Smooth muscle cell (in vitro differentiated cells): ENCODE results near the gene IMPG2. TPM values are rescaled to one million over a fixed set of nuclear protein-coding genes. Genes with fewer than 3 reads are reported as not detected.

Experiments
- DNase-seq: peaks from one replicate; lab custom pipeline; 2025; ENCODE audit not compliant: unreplicated experiment; lab: John Stamatoyannopoulos, UW
- H2AFZ ChIP-seq: fragments of 200-600 bp; sonication (generic); 2 replicates; pipeline ENCODE4 v1.6.0; 2016; ENCODE audit warnings: antibody characterized with exemption, low read depth, mild to moderate bottlenecking
- H3F3A ChIP-seq: fragments of 200-600 bp; sonication (generic); 2 replicates; pipeline ENCODE4 v1.6.0; 2017; ENCODE audit warnings: antibody characterized with exemption, low read depth
- H3K27ac ChIP-seq: fragments of 200-600 bp; sonication (generic); 2 replicates; pipeline ENCODE4 v1.5.1; 2016; ENCODE audit warnings: low read depth, mild to moderate bottlenecking
- H3K27me3 ChIP-seq: fragments of 200-600 bp; sonication (generic); 2 replicates; pipeline ENCODE4 v1.6.1; 2016; ENCODE audit warnings: low read depth, mild to moderate bottlenecking
- H3K36me3 ChIP-seq: fragments of 200-600 bp; sonication (generic); 2 replicates; pipeline ENCODE4 v1.5.1; 2016; ENCODE audit warnings: low read depth
- H3K4me1 ChIP-seq: fragments of 200-600 bp; sonication (generic); 2 replicates; pipeline ENCODE4 v1.5.1; 2016; ENCODE audit warnings: low read depth
- H3K4me2 ChIP-seq: fragments of 200-600 bp; sonication (generic); 2 replicates; pipeline ENCODE4 v1.6.0; 2016; ENCODE audit warnings: mild to moderate bottlenecking
- H3K4me3 ChIP-seq: fragments of 200-600 bp; sonication (generic); 2 replicates; pipeline ENCODE4 v1.5.1; 2016; ENCODE audit warnings: mild to moderate bottlenecking
- H3K79me2 ChIP-seq: fragments of 200-600 bp; sonication (generic); 2 replicates; pipeline ENCODE4 v1.6.0; 2016; ENCODE audit warnings: low read depth, mild to moderate bottlenecking
- H3K9ac ChIP-seq: fragments of 200-600 bp; sonication (generic); 2 replicates; pipeline ENCODE4 v1.6.0; 2016; ENCODE audit warnings: low read depth
- H3K9me3 ChIP-seq: fragments of 200-600 bp; sonication (generic); replicated peaks from 2 replicates; pipeline ENCODE4 v1.5.1; 2016; ENCODE audit warnings: low read depth
- H4K20me1 ChIP-seq: fragments of 200-600 bp; sonication (generic); 2 replicates; pipeline ENCODE4 v1.6.0; 2016; ENCODE audit warnings: low read depth
- WGBS: methylation state at CpG from one replicate; pipeline ENCODE4 v1.1.7; 2016; ENCODE audit warnings: low lambda C conversion rate; 5-methylcytosine and 5-hydroxymethylcytosine counted together
- polyA plus RNA-seq: library from polyadenylated mRNA; unstranded; fragments of >200 nt; fragmentation: Nextera tagmentation; extraction: Ambion mirVana; gene quantifications from 2 replicates; pipeline ENCODE4 v1.2.1, GENCODE V29; 2016
- total RNA-seq: library from RNA; depleted of rRNA; stranded (reverse); fragments of >200 nt; gene quantifications from 2 replicates; pipeline ENCODE4 v1.2.3, GENCODE V29; 2014
- TF ChIP-seq, protein P1 (sequence below): fragments of 200-600 bp; sonication (generic); IDR thresholded peaks from 2 replicates; pipeline ENCODE4 v1.5.1; 2017; ENCODE audit warnings: borderline replicate concordance, mild to moderate bottlenecking, antibody characterized with exemption; ENCODE audit not compliant: insufficient read depth, poor library complexity, severe bottlenecking

Gene IMPG2
- total and polyA plus RNA-seq, 2 experiments from 2014 or later: 0.03 to 0.67 TPM

DNA sequence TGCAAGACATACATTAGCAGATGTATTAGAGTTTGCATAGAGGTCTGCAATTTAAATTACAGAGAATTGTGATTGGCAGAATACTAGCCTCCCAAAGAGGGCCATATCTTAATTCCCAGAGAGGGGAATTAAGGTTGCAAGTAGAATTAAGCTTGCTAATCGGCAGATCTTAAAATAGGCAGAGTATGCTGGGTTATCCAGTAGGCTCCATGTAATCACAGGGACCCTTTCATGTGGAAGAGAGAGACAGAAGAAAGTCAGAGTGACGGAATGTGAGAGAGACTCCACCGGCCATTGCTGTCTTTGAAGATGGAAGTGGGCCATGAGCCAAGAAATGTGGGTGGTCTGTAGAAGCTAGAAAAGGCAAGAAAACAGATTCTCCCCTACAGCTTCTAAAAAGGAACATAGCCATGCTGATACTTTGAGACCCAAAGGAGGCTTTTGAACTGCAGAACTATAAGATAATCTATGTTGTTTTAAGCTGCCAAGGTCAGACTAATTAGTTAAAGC is 38.8 kb downstream of the IMPG2 start:
- 27% methylated on average over 3 of the region's 3 CpGs for WGBS
- Histone ChIP-seq H3K79me2 (no peaks in the 10 kb centered on the region), H3K4me1 (peaks cover 15% of the 10 kb centered on the region), H4K20me1 (no peaks in the 10 kb centered on the region), H3K4me3 (no peak overlapping the region), H3K9me3 (no peaks in the 10 kb centered on the region), H3K27ac (no peak overlapping the region), H3K27me3 (no peaks in the 10 kb centered on the region), H3K4me2 (peak overlapping the region; percentile 46), H3K36me3 (no peaks in the 10 kb centered on the region), H2AFZ (no peak overlapping the region), H3K9ac (no peak overlapping the region), H3F3A (peaks cover 6% of the 10 kb centered on the region)
- TF ChIP-seq, protein P1, sequence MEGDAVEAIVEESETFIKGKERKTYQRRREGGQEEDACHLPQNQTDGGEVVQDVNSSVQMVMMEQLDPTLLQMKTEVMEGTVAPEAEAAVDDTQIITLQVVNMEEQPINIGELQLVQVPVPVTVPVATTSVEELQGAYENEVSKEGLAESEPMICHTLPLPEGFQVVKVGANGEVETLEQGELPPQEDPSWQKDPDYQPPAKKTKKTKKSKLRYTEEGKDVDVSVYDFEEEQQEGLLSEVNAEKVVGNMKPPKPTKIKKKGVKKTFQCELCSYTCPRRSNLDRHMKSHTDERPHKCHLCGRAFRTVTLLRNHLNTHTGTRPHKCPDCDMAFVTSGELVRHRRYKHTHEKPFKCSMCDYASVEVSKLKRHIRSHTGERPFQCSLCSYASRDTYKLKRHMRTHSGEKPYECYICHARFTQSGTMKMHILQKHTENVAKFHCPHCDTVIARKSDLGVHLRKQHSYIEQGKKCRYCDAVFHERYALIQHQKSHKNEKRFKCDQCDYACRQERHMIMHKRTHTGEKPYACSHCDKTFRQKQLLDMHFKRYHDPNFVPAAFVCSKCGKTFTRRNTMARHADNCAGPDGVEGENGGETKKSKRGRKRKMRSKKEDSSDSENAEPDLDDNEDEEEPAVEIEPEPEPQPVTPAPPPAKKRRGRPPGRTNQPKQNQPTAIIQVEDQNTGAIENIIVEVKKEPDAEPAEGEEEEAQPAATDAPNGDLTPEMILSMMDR: no peak
- no peak for DNase-seq

GRCh38 chr3:101279765-101280385 is 40.5 kb downstream of the IMPG2 start:
- Histone ChIP-seq H3K4me3 (no peak overlapping the region), H4K20me1 (no peaks in the 10 kb centered on the region), H3K4me2 (no peak overlapping the region), H3F3A (peaks cover 6% of the 10 kb centered on the region), H2AFZ (no peak overlapping the region), H3K9me3 (no peaks in the 10 kb centered on the region), H3K27me3 (no peaks in the 10 kb centered on the region), H3K36me3 (no peaks in the 10 kb centered on the region), H3K9ac (no peak overlapping the region), H3K27ac (no peak overlapping the region), H3K4me1 (peaks cover 15% of the 10 kb centered on the region), H3K79me2 (no peaks in the 10 kb centered on the region)
- DNase-seq: no peak
- WGBS: 75% methylated on average over 1 of the region's 1 CpG
- TF ChIP-seq, protein P1: no peak

- no peak for DNase-seq
- TF ChIP-seq, protein P1: no peak
- Histone ChIP-seq H3K27ac (no peak overlapping the region), H2AFZ (no peak overlapping the region), H3K4me2 (no peak overlapping the region), H3K9ac (no peak overlapping the region), H3K36me3 (no peaks in the 10 kb centered on the region), H4K20me1 (no peaks in the 10 kb centered on the region), H3K4me1 (peaks cover 15% of the 10 kb centered on the region), H3F3A (peaks cover 6% of the 10 kb centered on the region), H3K79me2 (no peaks in the 10 kb centered on the region), H3K27me3 (no peaks in the 10 kb centered on the region), H3K4me3 (no peak overlapping the region), H3K9me3 (no peaks in the 10 kb centered on the region)
Measured at GRCh38 chr3:101279162-101279561, 41.2 kb downstream of the IMPG2 start.

GRCh38 chr3:101278727-101279126 is 41.6 kb downstream of the IMPG2 start:
- TF ChIP-seq, protein P1: no peak
- no peaks in the 10 kb centered on the region for H3K36me3 ChIP-seq
- no peaks in the 10 kb centered on the region for H3K27me3 ChIP-seq

More at GRCh38 chr3:101278727-101279126, 41.6 kb downstream of the IMPG2 start:
- no peak for DNase-seq
- Histone ChIP-seq H3K9ac (no peak overlapping the region), H3F3A (peaks cover 6% of the 10 kb centered on the region), H3K79me2 (no peaks in the 10 kb centered on the region), H3K9me3 (no peaks in the 10 kb centered on the region), H3K4me2 (no peak overlapping the region), H3K4me1 (peaks cover 15% of the 10 kb centered on the region), H2AFZ (no peak overlapping the region), H3K27ac (no peak overlapping the region), H4K20me1 (no peaks in the 10 kb centered on the region), H3K4me3 (no peak overlapping the region)
